Thyroid gland (tissue), 4 donors: ENCODE measurements around the gene USP36.

ENCODE experiments used
- CTCF ChIP-seq, 6 experiments: fragments of 200-600 bp in 3 of 6; fragments of 450-650 bp in 3 of 6; sonication (generic) in 3 of 6; IDR thresholded peaks; one replicate each; pipeline ENCODE4 v1.5.1; 2016 to 2019; ENCODE audit warnings: antibody characterized with exemption in 6 of 6, mild to moderate bottlenecking in 2 of 6, inconsistent platforms in 1 of 6, moderate library complexity in 1 of 6
- POLR2A ChIP-seq, 2 donors: fragments of 450-650 bp; IDR thresholded peaks; one replicate each; pipeline ENCODE4 v1.6.1; 2017; ENCODE audit warnings: antibody characterized with exemption in 2 of 2, mild to moderate bottlenecking in 2 of 2, moderate library complexity in 1 of 2

GRCh38 chr17:78836420-78837021 is 4.1 kb downstream of the USP36 start:
- no peak for TF ChIP-seq POLR2A (IDR thresholded peaks at IDR 0.05)
- no peak for TF ChIP-seq CTCF (IDR thresholded peaks at IDR 0.05)
